H1 (cell line): ENCODE measurements around the gene CTNNBL1. TPM values are rescaled to one million over a fixed set of nuclear protein-coding genes. Genes with fewer than 3 reads are reported as not detected.

Experiments used
- ATF2 ChIP-seq: IDR thresholded peaks from 2 replicates; pipeline ENCODE4 v1.6.1; 2012; ENCODE audit warnings: low read length, inconsistent platforms
- KDM5A ChIP-seq: fragments of 200-600 bp; IDR thresholded peaks from 2 replicates; pipeline ENCODE4 v1.7.1; 2012; ENCODE audit warnings: mild to moderate bottlenecking, low read length, inconsistent platforms, mixed read lengths
- polyA plus RNA-seq, 7 experiments: library from polyadenylated mRNA; depleted of rRNA in 3 of 7; stranded (reverse) in 5 of 7; unstranded in 2 of 7; fragments of >200 nt in 5 of 7; fragments of 200-250 nt in 2 of 7; gene quantifications; 1 replicate in 5 of 7; 2 replicates in 1 of 7; 4 replicates in 1 of 7; pipeline versions ENCODE4 v1.2.1 to v1.2.3, GENCODE V29; 2011 to 2013; ENCODE audit warnings: missing spikeins in 2 of 7, mixed read lengths in 2 of 7
- total RNA-seq: library from RNA; stranded (reverse); fragmentation: NEBNext Ultra II Directional; extraction: Animal tissue kit (Norgen Biotek cat#: 25700); gene quantifications from 2 replicates; pipeline ENCODE4 v1.2.1, GENCODE V29; 2021

Gene CTNNBL1
- total and polyA plus RNA-seq, 2 of the 8 experiments (the other 6 are each of a cell fraction or from before 2014, with no cell fraction given), result 19.6 to 81.6 TPM

GRCh38 chr20:37878835-37879599 lies 185.2 kb downstream of the CTNNBL1 start (continued):
- no peak for TF ChIP-seq ATF2
- no peak for TF ChIP-seq KDM5A
